ENCODE data around the gene PRKCI.
A peak's percentile ranks its signal among the peaks of the same experiment; 100 is the strongest.
"Not testable (repeated sequence)": the region's sequence is repeated elsewhere in the genome, so short reads cannot be mapped to it uniquely, and the experiment has no call there.

PRKCI gene

GRCh38 chr3:170189398-170190256, 32.6 kb upstream of the PRKCI start:
- Histone ChIP-seq H2BK5ac (ENCODE audit: low read length) (no peak overlapping the region), H4K5ac (ENCODE audit: low read length) (no peak overlapping the region), H2BK15ac (replicated peaks; ENCODE audit: low read depth) (no peak overlapping the region), H2BK120ac (ENCODE audit: low read depth, low read length) (no peak overlapping the region), H3K27me3 (ENCODE audit: insufficient read depth, low read length, poor library complexity) (no peaks in the 10 kb centered on the region), H3K4ac (ENCODE audit: low read depth, low read length) (no peak overlapping the region), H3K4me3 (ENCODE audit: low read length) (no peak overlapping the region), H3K79me1 (ENCODE audit: low read length) (no peaks in the 10 kb centered on the region), H3K18ac (ENCODE audit: low read length) (no peak overlapping the region), H3K36me3 (ENCODE audit: control insufficient read depth, insufficient read depth, low read length) (no peaks in the 10 kb centered on the region), H3K9ac (ENCODE audit: low read length) (peak overlapping the region; percentile 24), H3K56ac (ENCODE audit: low read length) (peak overlapping the region; percentile 73), H3K4me2 (ENCODE audit: low read length) (no peak overlapping the region), H2AK5ac (ENCODE audit: low read length) (no peak overlapping the region), H3K79me2 (ENCODE audit: control insufficient read depth, insufficient read depth, low read length) (no peaks in the 10 kb centered on the region), H3K23ac (ENCODE audit: low read length) (no peak overlapping the region), H4K8ac (ENCODE audit: low read depth, low read length) (no peak overlapping the region), H3K4me1 (ENCODE audit: control insufficient read depth, low read depth, low read length) (no peaks in the 10 kb centered on the region), H3K27ac (ENCODE audit: low read depth, low read length) (no peak overlapping the region)
- DNase-seq = peak; percentile 54
- no CpG with 5 or more reads among the region's 4 CpGs for WGBS (ENCODE audit: extremely low coverage, insufficient coverage, low lambda C conversion rate)

GRCh38 chr3:170195759-170196158, 26.5 kb upstream of the PRKCI start:
- H3K4me3 ChIP-seq (ENCODE audit: low read length); H3K36me3 ChIP-seq (ENCODE audit: control insufficient read depth, insufficient read depth, low read length); H2BK15ac ChIP-seq (replicated peaks; ENCODE audit: low read depth); H3K79me2 ChIP-seq (ENCODE audit: control insufficient read depth, insufficient read depth, low read length); H3K79me1 ChIP-seq (ENCODE audit: low read length); H2BK120ac ChIP-seq (ENCODE audit: low read depth, low read length); H2AK5ac ChIP-seq (ENCODE audit: low read length); H4K8ac ChIP-seq (ENCODE audit: low read depth, low read length); H2BK5ac ChIP-seq (ENCODE audit: low read length); H3K9ac ChIP-seq (ENCODE audit: low read length); H3K56ac ChIP-seq (ENCODE audit: low read length); H3K4me1 ChIP-seq (ENCODE audit: control insufficient read depth, low read depth, low read length); H3K23ac ChIP-seq (ENCODE audit: low read length); H3K27ac ChIP-seq (ENCODE audit: low read depth, low read length); H3K27me3 ChIP-seq (ENCODE audit: insufficient read depth, low read length, poor library complexity); H3K4ac ChIP-seq (ENCODE audit: low read depth, low read length); H3K18ac ChIP-seq (ENCODE audit: low read length); H4K5ac ChIP-seq (ENCODE audit: low read length); H3K4me2 ChIP-seq (ENCODE audit: low read length); DNase-seq: not testable (repeated sequence)
- 100% methylated on average over 1 of the region's 3 CpGs for WGBS (ENCODE audit: extremely low coverage, insufficient coverage, low lambda C conversion rate)

GRCh38 chr3:170196833-170197232, 25.4 kb upstream of the PRKCI start:
- Histone ChIP-seq H3K27ac (ENCODE audit: low read depth, low read length) (no peak overlapping the region), H2BK15ac (replicated peaks; ENCODE audit: low read depth) (no peak overlapping the region), H3K4me2 (ENCODE audit: low read length) (no peak overlapping the region), H3K9ac (ENCODE audit: low read length) (no peak overlapping the region), H3K79me1 (ENCODE audit: low read length) (no peaks in the 10 kb centered on the region), H3K4me1 (ENCODE audit: control insufficient read depth, low read depth, low read length) (no peaks in the 10 kb centered on the region), H3K56ac (ENCODE audit: low read length) (no peak overlapping the region), H2BK5ac (ENCODE audit: low read length) (no peak overlapping the region), H3K79me2 (ENCODE audit: control insufficient read depth, insufficient read depth, low read length) (no peaks in the 10 kb centered on the region), H4K5ac (ENCODE audit: low read length) (no peak overlapping the region), H2AK5ac (ENCODE audit: low read length) (no peak overlapping the region), H4K8ac (ENCODE audit: low read depth, low read length) (no peak overlapping the region), H3K18ac (ENCODE audit: low read length) (no peak overlapping the region), H3K23ac (ENCODE audit: low read length) (no peak overlapping the region), H3K4ac (ENCODE audit: low read depth, low read length) (no peak overlapping the region), H2BK120ac (ENCODE audit: low read depth, low read length) (no peak overlapping the region), H3K27me3 (ENCODE audit: insufficient read depth, low read length, poor library complexity) (no peaks in the 10 kb centered on the region), H3K36me3 (ENCODE audit: control insufficient read depth, insufficient read depth, low read length) (no peaks in the 10 kb centered on the region), H3K4me3 (ENCODE audit: low read length) (no peak overlapping the region)
- no peak for DNase-seq
- no CpG with 5 or more reads among the region's 3 CpGs for WGBS (ENCODE audit: extremely low coverage, insufficient coverage, low lambda C conversion rate)

GRCh38 chr3:170200987-170201386, 21.2 kb upstream of the PRKCI start:
- Histone ChIP-seq H3K23ac (ENCODE audit: low read length) (no peak overlapping the region), H2BK5ac (ENCODE audit: low read length) (no peak overlapping the region), H3K4ac (ENCODE audit: low read depth, low read length) (no peak overlapping the region), H3K18ac (ENCODE audit: low read length) (no peak overlapping the region), H3K27ac (ENCODE audit: low read depth, low read length) (no peak overlapping the region), H3K36me3 (ENCODE audit: control insufficient read depth, insufficient read depth, low read length) (no peaks in the 10 kb centered on the region), H3K9ac (ENCODE audit: low read length) (no peak overlapping the region), H3K4me2 (ENCODE audit: low read length) (no peak overlapping the region), H3K79me1 (ENCODE audit: low read length) (no peaks in the 10 kb centered on the region), H2BK120ac (ENCODE audit: low read depth, low read length) (no peak overlapping the region), H3K27me3 (ENCODE audit: insufficient read depth, low read length, poor library complexity) (no peaks in the 10 kb centered on the region), H2AK5ac (ENCODE audit: low read length) (no peak overlapping the region), H3K56ac (ENCODE audit: low read length) (no peak overlapping the region), H3K79me2 (ENCODE audit: control insufficient read depth, insufficient read depth, low read length) (no peaks in the 10 kb centered on the region), H4K8ac (ENCODE audit: low read depth, low read length) (no peak overlapping the region), H4K5ac (ENCODE audit: low read length) (no peak overlapping the region), H3K4me3 (ENCODE audit: low read length) (no peak overlapping the region), H2BK15ac (replicated peaks; ENCODE audit: low read depth) (no peak overlapping the region), H3K4me1 (ENCODE audit: control insufficient read depth, low read depth, low read length) (no peaks in the 10 kb centered on the region)
- no peak for DNase-seq

- no peak overlapping the region for H2BK15ac ChIP-seq (replicated peaks; ENCODE audit: low read depth)
- H4K5ac ChIP-seq (ENCODE audit: low read length) = no peak overlapping the region
- H3K4ac ChIP-seq (ENCODE audit: low read depth, low read length) = no peak overlapping the region
- no peak overlapping the region for H3K23ac ChIP-seq (ENCODE audit: low read length)
- no peaks in the 10 kb centered on the region for H3K4me1 ChIP-seq (ENCODE audit: control insufficient read depth, low read depth, low read length)
- no peaks in the 10 kb centered on the region for H3K36me3 ChIP-seq (ENCODE audit: control insufficient read depth, insufficient read depth, low read length)
- H3K18ac ChIP-seq (ENCODE audit: low read length) = no peak overlapping the region
- no peak overlapping the region for H2BK5ac ChIP-seq (ENCODE audit: low read length)
- H3K4me2 ChIP-seq (ENCODE audit: low read length) = no peak overlapping the region
- no CpG with 5 or more reads among the region's 5 CpGs for WGBS (ENCODE audit: extremely low coverage, insufficient coverage, low lambda C conversion rate)
- no peak overlapping the region for H4K8ac ChIP-seq (ENCODE audit: low read depth, low read length)
- no peaks in the 10 kb centered on the region for H3K79me1 ChIP-seq (ENCODE audit: low read length)
- no peaks in the 10 kb centered on the region for H3K27me3 ChIP-seq (ENCODE audit: insufficient read depth, low read length, poor library complexity)
- H2BK120ac ChIP-seq (ENCODE audit: low read depth, low read length) = no peak overlapping the region
- no peak for DNase-seq
- H3K56ac ChIP-seq (ENCODE audit: low read length) = no peak overlapping the region
- H3K79me2 ChIP-seq (ENCODE audit: control insufficient read depth, insufficient read depth, low read length) = no peaks in the 10 kb centered on the region
- no peak overlapping the region for H3K4me3 ChIP-seq (ENCODE audit: low read length)
- H2AK5ac ChIP-seq (ENCODE audit: low read length) = no peak overlapping the region
- no peak overlapping the region for H3K27ac ChIP-seq (ENCODE audit: low read depth, low read length)
- H3K9ac ChIP-seq (ENCODE audit: low read length) = no peak overlapping the region
Observed at GRCh38 chr3:170201527-170201926, 20.7 kb upstream of the PRKCI start.

GRCh38 chr3:170203457-170203856, 18.8 kb upstream of the PRKCI start:
- H3K23ac ChIP-seq (ENCODE audit: low read length) = no peak overlapping the region
- no peak overlapping the region for H3K4ac ChIP-seq (ENCODE audit: low read depth, low read length)
- H3K4me1 ChIP-seq (ENCODE audit: control insufficient read depth, low read depth, low read length) = no peaks in the 10 kb centered on the region
- H3K18ac ChIP-seq (ENCODE audit: low read length) = peak overlapping the region; percentile 18
- DNase-seq = no peak
- no peak overlapping the region for H3K9ac ChIP-seq (ENCODE audit: low read length)
- H3K79me1 ChIP-seq (ENCODE audit: low read length) = no peaks in the 10 kb centered on the region
- H3K27ac ChIP-seq (ENCODE audit: low read depth, low read length) = no peak overlapping the region
- no CpG with 5 or more reads among the region's 4 CpGs for WGBS (ENCODE audit: extremely low coverage, insufficient coverage, low lambda C conversion rate)
- H3K27me3 ChIP-seq (ENCODE audit: insufficient read depth, low read length, poor library complexity) = no peaks in the 10 kb centered on the region
- H2BK5ac ChIP-seq (ENCODE audit: low read length) = no peak overlapping the region
- no peak overlapping the region for H3K4me2 ChIP-seq (ENCODE audit: low read length)
- H2BK15ac ChIP-seq (replicated peaks; ENCODE audit: low read depth) = no peak overlapping the region
- H3K4me3 ChIP-seq (ENCODE audit: low read length) = no peak overlapping the region
- no peak overlapping the region for H4K8ac ChIP-seq (ENCODE audit: low read depth, low read length)
- no peaks in the 10 kb centered on the region for H3K36me3 ChIP-seq (ENCODE audit: control insufficient read depth, insufficient read depth, low read length)
- no peak overlapping the region for H3K56ac ChIP-seq (ENCODE audit: low read length)
- H2AK5ac ChIP-seq (ENCODE audit: low read length) = no peak overlapping the region
- no peaks in the 10 kb centered on the region for H3K79me2 ChIP-seq (ENCODE audit: control insufficient read depth, insufficient read depth, low read length)
- no peak overlapping the region for H2BK120ac ChIP-seq (ENCODE audit: low read depth, low read length)
- H4K5ac ChIP-seq (ENCODE audit: low read length) = no peak overlapping the region
